Measurements from ENCODE around the gene RGP1.

RGP1 gene

DNA sequence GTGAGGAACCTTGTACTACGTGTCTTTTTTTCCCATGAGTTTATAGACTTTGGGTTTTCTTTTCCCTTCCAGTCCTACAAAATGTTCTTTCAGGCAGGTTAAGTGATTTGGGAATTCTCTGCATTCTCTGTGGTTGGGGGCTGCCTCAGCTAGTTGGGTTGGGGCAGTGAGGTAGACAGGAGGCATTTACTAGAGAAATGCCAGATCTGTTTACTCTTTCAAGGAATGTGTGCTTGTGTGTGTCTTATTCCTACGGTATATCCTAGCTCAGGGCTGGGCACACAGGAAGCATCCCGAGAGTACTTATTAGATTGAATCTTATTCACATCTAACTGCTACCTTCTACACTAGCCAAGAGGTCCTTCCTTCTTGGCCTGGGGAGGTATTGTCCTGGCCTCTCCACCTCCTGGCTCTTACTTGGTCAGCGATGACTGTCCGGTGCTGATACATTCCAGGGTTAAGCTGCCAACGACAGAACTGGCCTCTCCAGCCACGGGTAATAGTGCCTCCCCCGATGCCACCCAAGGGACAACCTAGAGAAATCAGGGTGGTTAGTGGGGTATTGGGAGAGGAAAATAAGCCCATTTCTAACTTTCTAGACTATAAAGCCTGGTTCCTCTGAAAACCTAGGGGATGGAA is 5.1 kb upstream of the RGP1 start:
- no peak for DNase-seq (ENCODE audit: low read depth, low spot score)

DNA sequence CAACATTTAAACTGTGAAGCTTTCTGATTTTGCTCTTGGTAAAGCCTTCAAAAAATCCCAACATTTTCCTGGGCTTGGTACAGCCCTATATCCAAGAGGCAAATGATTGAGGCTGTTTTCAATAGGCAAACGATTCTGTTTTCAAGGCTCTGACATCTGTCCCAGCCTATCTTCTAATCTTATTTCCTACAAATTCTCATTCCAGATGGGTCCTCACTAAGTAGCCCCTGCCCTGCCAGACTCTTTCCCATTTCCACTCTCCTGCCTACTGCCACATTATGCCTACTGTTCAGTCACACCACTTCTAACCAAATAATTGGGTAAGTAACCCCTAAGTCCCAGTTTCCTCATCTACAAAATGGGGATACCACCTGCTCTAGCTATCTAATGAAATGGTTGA is 3.5 kb upstream of the RGP1 start:
- no peak for DNase-seq (ENCODE audit: low read depth, low spot score)

DNA sequence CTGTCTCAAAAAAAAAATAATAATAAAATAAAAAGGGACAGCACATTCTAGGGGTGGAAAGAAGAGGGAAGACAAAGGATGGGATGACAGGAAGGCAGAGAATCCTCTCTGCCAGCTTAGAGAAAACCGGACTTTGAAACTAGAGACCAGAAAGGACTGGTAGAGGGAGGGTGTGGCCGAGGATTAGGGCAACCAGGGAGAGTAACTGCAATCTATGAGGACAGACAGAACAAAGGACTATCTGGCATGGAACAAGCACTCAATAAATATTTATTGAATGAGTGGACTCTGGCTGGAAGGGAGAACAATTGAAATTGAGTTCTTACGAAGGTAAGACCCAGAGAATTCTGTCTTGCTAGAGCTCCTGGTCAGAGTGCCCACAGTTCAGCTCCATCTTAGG is 2.5 kb upstream of the RGP1 start:
- DNase-seq (ENCODE audit: low read depth, low spot score), result no peak

DNA sequence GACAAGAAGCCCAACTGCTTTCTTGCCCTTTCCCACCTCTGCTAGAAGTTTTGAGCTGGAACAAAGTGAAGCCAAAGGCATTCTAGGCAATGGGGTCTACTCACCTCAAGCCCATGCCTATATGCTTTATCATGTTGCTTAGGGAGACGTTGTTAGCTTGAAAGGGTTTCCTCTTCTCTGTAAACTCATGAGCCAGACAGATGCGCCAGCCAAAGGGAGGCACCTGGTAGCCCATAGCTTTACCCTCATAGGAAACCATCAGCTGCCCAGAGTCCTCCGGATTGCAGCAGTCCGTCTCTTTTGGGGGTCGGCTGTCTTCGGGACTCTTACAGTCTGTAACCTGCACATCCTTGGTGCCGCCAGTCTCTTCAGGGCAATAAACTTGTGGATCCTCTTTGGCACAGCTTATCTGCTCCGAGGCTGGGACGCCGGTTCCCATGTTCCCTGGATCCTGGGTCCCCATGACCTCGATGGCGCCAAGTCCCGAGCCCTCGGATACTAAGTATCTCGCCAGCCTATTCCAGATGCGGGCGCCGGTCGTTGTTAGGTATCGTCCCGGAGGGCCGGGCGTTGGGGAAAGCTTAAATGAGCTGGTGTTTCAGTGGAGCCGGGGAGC is 737 bp upstream of the RGP1 start:
- DNase-seq (ENCODE audit: low read depth, low spot score), result no peak

DNA sequence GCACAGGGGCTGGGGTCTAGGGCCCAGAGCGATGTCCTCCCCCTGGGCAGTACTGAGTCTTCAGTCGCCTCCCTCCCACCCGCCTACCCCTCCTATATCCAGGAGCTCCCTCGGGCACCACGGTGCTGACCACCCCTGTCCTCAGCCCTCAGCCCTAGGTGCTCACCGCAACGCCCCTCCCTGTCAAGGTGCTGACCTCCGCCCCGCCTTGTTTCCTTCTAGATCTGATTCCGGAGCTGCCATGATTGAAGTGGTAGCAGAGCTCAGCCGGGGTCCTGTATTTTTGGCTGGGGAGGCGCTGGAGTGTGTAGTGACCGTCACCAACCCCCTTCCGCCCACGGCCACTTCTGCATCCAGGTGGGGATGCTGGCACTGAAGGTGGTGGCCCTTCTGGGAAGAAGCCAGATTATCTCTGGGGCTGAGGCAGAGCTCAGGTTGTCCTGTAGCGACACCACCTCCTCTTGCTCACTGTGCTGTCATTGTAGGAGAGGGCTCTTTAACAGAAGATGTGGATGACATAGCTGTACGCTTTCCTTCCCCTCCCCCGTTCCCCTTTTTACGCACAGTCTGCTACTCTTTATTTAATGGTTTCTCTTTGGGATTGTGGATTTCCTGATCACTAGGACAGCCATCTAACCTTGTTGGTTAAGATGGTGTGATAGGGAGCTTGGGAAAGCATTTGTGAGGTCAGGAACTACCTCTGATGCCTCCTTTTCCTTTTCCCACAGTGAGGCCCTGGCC is 598 bp downstream of the RGP1 start:
- no peak for DNase-seq (ENCODE audit: low read depth, low spot score)

DNA sequence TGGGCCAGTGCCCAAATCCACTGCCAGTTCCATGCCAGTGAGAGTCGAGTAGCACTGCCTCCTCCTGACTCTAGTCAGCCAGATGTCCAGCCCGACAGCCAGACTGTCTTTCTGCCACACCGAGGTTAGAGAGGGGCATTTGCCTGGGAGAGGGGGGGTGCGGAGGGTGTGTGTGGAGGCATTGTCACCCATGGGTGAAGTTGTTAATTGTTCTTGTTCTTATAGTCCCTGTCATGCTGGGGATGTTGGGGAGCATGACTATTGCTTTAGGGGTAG is 1.1 kb downstream of the RGP1 start:
- no peak for DNase-seq (ENCODE audit: low read depth, low spot score)

DNA sequence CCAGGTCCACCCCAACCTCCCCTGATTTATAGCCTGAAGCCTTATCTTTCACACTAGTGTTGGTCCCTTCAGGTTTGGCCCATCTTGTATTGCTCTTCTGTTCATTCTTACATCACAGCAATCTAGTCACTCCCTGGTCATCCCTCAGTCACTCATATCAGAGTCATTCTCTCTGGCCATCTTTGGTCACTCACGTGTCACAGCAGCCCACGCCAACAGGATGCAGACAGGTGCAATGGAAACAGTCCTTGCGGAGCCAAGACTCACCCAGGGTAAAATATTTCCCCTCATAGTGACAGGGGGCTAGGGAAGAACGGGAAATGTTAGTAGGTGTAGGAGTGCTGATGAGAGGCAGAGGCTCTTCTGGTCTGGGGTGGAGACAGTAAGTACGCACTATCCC is 4.4 kb downstream of the RGP1 start:
- DNase-seq (ENCODE audit: low read depth, low spot score), result no peak

DNA sequence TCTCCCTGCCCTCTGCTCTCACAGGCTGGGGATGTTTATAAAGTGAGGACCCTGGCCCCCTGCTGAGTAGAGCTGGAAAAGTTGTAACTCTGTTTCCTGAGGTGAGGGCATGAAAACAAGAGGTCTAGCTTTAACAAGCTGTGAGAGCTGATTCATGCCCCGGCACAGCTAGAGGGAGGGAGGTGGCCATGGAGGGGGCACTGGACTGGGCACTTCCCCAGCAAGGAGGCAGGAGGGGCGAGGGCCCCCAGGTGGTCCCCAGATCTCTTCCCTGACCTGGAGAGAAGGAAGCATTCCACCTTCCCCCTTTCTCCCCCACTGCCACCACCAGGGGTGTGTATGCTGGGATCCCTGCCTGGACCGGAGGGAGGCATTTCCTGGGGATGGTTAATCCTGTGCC is 5.2 kb downstream of the RGP1 start, which contains the start of gene MSMP:
MSMP (minus strand) TSS at position 13 of the 400 bp plus-strand sequence. CDS start 147 bp downstream, outside the sequence.
- no peak for DNase-seq (ENCODE audit: low read depth, low spot score)

DNA sequence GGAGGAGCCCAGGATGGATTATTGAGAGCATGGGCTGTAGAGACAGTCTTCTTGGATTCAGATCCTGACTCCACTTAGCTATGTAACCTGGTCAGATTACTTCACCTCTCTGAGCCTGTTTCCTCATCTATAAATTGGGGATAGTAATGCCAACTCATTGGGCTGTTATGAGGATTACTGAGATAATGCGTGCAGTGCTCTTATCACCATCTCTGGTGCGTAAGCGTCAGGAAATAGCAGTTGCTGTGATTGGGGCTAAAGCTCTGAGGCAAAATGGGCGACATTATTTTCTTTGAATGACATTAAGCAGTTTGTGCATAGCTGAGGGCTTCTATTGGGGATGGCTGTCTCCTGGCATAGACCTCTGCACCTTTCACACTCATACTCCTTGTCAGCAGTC is 6.0 kb downstream of the RGP1 start:
- DNase-seq (ENCODE audit: low read depth, low spot score), result no peak

DNA sequence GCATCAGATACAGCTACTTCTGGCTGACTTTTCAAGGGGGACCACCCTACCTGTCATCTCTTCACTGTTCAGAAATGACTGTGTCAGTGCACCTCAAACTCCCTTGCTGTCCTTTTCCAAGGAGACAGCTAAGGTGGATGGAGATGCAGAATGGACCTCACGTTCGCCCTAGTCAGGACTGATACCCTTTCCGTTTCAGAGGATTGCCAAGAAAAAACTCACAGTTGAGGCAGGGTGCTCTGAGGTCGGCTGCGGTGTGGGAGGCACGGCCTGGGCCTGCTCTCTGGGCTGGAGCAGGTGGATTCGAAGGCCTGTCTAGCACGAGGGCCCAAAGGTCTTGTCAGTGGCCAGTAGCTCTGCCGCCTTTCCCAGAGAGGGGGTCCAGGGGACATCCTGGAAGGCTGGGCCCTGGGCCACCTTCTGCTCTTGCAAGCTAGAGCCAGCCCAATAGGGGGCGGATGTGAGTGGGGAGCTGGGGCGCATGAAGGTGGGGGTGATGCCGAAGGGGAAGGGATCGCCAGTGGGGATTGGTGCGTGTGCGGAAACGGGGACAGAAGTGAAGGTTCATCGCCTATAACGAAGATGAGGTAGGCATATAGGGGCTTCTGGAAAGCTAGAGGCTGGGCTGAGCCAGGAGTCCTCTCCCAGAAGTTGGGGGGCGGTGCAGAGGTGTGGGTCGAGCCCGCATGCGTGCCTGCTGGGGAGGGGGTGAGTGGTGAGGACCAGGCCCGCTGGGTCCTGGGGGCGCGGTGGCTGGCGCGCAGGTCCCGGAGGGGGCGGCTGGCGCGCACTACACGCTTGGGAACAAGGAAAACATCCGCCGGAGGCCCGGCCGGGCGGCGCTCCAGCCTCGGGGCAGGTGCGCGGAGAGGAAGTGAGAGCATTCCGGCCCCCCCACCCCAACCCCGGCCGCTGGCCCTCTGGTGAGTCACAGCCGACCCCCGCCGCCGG is 7.5 kb downstream of the RGP1 start:
- no peak for DNase-seq (ENCODE audit: low read depth, low spot score)

DNA sequence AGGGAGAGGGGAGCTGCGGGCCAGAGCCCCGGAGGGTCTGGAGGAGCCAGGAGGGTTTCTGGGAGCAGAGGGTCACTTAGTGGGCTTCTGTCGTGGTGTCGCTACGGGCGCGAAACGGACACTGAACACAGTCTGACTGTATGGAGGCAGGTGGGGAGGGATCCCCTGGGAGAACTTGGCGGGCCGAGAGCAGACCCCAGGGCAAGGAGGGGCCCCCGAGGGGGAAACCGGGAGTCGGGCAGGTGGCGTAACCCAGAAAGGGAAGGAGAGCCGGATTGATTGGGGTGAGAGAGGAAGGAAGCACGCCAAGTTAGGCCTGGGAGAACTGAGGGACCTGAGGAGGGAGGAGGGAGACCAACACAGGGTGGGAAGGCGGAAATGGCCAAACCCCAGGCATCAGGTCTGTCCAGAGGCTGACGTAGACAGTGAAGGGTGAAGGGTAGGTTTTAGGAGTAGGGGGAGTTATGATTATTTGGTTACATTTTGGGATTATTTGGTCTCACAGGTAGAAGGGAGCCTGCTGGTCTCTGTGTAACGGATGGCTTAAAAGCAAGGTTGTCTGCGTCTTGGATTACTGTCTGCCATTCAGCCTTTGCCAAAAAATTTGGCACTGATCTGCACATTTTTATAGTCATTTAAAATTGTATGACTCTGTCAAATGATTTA is 8.3 kb downstream of the RGP1 start:
- no peak for DNase-seq (ENCODE audit: low read depth, low spot score)

DNA sequence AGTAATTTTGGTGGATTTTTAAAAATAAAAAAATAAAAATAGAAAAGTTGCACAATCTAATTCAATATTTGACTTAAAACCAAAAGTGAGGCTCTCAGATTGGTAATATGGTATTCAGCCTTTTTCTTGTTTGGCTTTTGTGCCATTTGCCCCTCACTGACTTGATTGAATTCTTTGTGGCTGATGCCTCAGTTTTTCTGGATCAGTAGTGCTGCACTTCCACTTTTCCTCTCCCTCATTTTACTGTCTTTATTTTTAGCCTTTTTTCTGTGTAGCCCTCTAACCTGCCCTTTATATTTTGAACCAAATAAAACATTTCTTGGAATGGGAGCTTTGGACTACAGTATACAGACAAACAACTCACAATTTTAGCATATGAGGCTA is 8.8 kb downstream of the RGP1 start:
- DNase-seq (ENCODE audit: low read depth, low spot score), result no peak

DNA sequence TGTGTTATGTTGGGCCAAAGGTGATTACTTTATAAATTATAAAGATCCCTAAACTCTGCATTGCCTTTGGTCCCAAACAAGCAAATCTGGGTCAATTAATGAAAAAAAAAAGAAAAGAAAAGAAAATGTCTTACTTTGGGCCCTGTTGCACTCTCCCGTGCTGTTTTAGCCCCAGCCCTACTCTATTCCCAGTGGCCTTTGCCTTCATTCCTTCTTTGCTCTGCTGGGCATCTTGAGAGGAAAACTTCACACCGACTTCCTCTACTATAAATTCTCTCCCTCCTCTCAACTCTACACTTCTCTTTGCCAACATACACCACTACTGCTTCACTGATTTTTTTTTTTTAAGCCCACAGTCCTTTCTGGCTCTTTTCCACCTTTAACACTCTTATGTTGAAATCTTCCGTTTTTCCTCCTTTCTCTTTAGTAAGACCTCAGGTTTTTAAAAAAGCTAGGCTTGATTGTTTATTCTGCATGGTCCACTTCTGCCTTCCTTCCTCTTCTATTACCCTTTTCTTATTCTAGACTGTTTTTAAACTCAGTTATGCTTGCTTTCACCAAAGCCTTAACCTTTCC is 9.5 kb downstream of the RGP1 start:
- no peak for DNase-seq (ENCODE audit: low read depth, low spot score)

DNA sequence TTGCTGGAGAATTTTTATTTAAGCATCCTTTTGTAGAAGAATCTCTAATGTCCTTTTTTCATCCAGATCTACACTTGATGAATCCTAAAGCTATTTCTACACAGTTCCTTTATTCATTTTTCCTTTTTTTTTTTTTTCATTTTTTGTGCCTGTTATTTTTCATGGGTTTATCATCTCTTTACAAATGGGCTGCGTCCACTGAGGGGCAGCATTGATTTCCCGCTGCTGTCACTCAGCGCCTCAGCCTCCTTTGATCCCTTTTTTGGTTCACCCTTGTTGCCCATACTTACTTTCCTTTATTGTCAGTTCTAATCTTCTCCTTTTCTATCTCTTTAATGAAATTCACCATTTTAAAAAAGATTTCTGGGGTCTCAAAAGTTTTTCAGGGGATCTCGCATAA is 10.7 kb downstream of the RGP1 start:
- no peak for DNase-seq (ENCODE audit: low read depth, low spot score)

DNA sequence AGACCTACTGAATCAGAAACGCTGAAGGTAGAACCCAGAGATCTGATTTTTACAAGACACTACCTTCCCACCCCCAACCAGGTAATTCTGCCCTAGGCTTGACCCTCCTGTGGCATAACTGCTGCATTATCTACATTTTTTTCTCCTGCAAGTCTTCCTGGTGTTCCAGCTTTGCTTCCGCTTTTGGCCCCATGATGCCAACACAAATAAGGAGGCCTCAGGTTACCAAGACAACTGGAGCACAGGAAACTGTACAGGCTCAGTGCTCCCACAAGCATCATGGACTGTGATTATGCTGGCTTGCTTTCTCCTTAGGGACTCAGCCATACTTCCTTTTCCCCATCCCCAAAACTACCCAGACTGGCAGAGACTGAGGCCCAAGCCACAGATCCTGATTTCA is 11.6 kb downstream of the RGP1 start:
- DNase-seq (ENCODE audit: low read depth, low spot score), result no peak

DNA sequence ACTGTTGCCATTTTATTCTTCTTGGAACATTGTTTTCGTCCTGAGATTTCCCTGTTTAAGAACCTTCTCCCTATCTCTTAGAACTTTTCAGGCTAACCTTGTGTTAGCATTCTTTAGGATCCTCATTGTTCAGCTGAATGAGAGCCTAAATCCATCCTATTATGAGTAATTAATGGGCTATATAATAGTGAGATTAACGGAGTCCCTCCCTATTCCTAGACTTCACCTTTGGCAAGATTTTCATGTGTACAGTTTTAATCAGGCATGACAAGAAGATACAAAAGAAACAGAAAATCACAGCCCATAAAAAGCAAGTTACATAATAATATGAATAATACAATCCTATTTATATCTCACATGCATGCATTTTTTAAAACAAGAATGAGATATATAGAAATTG is 14.1 kb downstream of the RGP1 start:
- DNase-seq (ENCODE audit: low read depth, low spot score), result no peak

DNA sequence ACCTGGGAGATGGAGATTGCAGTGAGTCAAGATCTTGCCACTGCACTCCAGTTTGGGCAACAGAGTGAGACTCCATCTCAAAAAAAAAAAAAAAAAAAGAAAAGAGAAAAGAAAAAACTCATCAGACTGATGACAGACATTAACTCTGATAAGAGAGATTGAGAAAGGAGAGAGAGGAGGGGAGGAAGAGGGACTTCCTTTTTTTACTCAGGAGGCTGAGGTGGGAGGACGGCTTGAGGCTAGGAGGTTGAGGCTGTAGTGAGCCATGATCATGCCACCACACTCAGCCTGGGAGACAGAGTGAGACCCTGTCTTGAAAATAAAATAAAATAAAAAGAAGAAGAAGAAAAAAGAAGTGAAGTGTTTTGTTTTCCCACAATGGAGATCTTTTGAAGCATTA is 14.7 kb downstream of the RGP1 start:
- DNase-seq (ENCODE audit: low read depth, low spot score), result no peak

DNA sequence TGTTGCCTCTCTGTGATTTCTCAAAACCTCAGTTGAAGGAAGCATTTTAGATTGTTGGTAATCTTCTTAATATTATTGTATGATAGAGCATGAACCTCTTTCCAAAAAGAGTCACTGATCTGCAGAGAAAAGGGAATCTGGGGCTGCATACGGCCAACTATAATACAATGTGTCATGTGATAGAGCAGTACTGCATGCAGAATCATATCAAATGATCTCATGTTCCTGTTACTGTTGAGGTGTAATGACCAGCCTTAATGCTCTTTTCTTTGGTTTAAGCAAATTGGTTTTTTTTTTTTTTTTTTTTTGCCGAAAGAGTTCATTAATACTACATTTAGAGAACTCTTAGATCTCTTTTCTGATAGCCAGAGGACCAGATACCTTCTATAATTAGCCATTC is 17.9 kb downstream of the RGP1 start:
- DNase-seq (ENCODE audit: low read depth, low spot score), result no peak

DNA sequence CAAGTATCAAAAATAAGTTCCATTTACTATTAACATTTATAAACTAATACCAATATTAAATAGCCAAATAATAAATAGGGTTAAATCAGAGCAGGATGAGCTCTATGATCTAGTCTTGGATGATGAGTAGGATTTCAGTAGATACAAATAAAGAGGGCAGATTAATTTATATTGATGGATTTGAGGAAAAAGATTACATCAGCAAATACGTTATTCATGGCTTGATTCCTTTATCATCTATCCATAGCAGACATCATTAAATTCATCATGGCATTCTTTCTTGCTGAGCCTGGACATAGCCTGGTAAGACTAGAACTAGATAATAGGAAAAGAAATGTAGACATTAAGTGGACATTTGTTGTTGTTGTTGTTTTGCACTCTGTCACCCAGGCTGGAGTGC is 18.4 kb downstream of the RGP1 start:
- no peak for DNase-seq (ENCODE audit: low read depth, low spot score)

DNA sequence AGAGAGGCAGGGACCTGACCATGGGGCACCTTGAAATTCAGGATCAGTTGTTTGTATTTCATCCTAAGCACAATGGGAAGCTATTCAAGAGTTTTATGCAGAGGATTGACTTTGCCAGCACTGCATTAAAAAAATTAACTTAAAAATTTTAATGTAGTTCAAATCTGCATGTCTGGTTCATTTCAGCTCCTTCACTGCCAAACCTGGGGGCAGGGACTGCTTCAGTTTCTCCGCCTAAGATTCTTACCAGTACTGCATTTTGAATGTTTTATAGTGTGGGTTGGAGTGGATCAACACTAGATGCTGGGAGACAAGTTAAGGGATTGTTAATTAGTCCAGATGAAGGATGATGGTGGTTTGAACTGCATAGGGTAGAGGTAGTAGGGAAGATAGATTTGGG is 20.7 kb downstream of the RGP1 start:
- DNase-seq (ENCODE audit: low read depth, low spot score), result no peak

DNA sequence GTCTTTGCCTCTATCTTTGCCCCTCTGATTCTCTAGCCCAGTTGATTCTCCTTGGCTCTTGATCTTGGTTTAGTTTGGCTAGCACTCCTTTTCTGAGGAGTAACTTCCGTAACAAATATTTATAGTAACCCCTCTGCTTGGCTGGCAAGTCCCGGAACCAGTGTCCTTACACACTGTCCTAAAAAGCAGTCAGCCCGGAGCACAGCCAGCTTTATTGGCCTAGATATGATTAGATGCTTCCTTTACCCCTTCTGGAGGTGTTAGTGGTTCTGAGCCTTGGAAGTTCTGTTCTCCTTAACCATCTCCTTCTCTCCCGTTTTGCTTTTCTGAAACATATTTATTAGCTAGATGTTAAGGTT is 22.0 kb downstream of the RGP1 start:
- no peak for DNase-seq (ENCODE audit: low read depth, low spot score)

DNA sequence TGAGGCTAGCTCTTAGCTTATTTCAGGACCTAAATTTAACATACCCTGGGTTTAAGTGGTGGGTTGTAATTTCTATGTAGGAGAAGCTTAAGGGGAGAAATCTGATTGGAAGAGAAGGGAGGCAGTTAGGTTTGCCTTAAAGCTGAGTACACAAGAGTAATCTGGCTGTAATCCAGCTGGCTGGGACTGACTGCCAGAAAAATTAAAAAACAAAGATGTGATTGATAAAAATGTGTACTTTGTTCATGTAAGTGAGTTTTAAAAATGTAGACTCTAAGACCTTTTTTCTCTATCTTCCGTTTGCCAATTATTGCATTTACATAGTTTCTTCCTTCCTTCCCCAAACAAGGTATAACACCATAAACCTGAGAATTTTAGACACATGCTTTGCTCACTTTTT is 22.4 kb downstream of the RGP1 start:
- no peak for DNase-seq (ENCODE audit: low read depth, low spot score)

Measured in brain pericyte (primary cell).